Fibroblast of skin of abdomen (primary cell): Measurements from ENCODE around the gene MEX3B.
"Not testable (repeated sequence)": the region's sequence is repeated elsewhere in the genome, so short reads cannot be mapped to it uniquely, and the experiment has no call there.

Experiments
- DNase-seq: peaks from one replicate; pipeline ENCODE4 v3.0.0-alpha.2; 2013

The MEX3B gene

DNA sequence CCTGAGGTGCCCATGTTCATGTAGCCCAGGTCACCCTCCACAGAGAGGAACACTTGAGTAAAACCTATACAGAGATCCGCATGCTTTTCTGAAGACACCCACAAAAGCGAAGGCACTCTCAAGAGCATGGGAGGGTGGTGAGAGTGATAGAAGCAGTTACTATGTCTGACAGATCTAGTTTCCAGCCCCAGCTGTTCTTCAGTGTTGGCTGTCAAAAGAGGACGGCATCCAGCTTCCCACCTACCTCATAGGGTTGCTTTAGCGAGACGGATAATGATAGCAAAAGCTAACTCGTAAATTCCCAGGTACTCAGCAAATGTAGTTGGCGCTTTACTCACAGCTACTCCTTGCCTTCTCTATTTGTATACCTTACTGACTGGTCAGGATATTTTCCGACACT, 3.0 kb upstream of the MEX3B start:
- DNase-seq = no peak

DNA sequence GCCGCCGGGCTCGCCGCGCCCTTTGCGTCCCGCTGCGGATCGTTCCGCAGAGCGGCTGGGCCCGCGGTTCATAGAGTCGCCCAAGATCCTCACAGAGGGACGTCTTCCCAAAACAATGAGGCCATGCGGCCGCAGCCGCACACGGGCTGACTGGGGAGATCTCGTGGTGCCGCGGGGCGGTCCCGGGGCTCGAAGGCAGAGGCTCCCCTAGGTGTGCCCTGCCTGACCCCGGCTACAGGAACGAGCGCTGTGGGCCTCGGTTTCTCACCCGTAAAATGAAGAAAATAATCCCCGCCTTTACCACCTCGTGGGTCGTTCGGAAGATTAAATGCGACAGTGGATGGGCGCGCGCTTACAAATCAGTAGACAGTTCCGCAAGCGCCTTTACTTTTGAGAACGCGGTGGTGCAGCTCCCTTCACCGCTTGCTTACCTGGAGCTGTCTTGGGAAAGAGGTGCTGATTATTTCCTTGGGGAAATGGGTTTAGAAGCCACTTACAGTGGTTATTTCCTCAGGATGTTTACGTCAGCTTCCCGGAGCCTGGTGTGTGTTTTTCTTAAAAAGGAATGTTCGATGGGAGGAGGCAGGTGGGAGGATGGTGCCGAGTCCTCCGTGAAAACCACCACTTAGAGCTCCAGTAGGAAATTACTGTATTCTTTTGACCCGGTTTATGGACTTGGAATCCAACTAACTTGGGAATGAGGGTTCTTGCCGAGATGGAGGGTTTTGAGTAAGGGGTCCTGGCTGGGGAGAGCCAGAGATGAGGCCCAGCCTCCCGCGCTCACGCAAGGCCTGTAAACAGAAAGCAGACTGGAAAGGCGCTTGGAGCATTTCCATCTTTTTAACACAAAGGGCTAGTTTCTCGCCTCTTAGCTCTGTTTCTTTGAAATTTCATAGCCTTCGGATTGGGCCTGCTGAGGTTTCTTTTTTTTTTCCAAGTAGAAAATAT, 1.9 kb upstream of the MEX3B start:
- DNase-seq = peak; percentile 24

DNA sequence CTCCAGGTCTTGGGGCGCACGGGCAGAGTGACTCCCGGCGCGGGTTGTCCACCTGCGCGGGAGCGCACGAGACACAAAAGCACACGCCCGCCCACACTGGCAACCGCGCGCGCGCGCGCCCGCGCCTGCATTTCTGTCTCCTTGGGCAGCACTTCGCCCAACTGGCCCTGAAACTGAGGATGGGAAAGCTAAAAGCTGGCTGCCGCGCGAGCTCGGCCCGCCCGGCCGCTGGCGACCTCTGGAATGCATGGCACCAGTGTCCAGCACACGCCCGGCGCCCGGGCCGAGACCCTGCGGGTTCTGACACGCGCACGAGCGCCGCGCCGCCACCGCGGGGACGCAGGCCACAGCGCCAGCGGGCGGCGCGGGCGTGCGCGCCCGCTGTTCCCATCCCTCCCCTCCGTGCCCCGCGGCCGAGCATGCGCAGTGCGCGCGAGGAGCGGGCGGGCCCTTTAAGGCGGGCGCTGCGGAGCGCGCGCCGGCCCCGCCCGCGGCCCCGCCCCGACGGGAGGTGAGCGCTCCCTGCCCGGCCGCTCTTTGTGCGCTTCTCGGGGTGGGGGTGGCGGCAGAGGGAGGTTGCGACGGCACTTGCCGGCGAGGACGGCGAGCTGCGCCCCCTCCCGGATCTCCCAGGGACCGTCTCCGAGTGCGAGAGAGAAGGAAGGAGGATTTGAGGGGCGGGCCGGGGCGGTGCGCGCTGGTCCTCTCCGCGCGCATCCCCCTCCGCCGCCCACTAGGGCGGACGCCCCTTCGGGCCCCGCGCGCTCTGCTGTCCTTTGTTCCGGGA, 1.0 kb upstream of the MEX3B start:
- DNase-seq = peak; percentile 96

DNA sequence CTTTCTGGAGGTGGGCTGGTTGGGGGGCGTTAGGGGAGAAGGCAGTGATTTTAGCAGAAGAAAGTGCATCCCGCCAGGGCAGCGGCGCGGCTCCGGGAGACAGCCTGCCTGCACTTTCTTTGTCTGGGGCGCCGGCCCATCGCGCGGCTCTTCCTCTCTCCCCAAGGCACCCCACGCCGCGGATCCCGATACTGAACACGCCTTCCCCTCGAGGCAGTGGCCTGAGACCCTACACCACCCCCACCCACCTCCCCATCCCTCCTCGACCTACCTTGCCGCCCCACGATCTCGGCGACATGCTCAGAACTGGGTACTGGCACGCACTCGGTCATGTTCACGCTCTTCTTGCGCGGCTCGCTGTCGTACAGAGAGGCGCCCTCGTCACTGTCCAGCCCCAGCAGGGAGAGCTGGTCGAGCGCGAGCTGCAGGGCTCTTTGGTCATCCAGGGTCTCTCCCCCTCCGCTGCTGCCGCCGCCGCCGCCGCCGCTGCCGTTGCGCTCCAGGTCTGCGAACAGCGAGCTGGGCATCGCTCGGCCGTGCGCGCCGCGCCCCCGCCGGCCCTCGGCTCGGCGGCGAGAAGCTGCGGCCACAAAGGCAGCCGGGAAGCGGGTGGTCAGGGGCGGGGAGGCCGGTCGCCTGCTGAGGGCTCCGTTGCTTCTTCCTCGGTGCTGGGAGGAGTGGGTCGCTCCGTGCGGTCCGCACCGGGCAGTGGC, 483 bp downstream of the MEX3B start:
- DNase-seq = peak; percentile 47

DNA sequence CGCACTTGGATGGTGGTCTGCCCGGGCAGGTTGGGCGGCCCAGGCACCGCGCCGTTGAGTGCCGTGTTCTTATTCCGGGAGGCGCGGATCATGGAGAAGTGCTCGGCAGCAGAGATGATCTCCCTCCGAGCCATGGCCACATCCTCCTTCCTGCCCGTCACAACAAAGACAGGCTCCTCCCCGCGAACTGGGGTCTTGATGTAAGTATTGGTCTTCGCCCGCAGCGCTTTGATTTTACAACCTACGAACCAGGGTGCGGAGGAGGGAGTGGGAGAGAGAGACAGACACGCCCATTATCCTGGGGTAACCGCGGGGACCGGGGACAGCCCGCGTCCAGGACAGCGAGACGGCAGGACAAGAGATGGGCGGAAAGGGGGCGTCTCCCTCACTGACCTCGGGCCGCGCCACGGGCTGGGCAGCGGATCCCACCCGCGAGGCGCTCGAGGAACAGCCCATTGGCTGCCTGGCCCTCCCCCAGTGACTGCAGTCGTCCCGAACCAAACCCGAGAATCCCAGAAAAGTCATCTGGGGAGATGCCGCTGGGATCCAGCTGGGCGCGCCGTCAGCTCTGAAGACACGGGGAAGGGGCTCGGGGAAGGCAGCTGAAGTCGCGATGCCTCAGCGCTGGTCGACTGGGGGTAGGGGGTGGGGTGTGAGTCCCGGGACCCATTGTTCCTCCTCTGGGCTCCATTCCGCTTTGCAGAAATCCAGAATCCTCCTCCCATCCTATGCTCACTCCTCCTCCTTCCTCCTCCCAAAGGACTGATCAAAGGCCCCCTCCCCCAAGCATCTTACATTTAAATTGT, 1.2 kb downstream of the MEX3B start:
- DNase-seq = peak; percentile 85

DNA sequence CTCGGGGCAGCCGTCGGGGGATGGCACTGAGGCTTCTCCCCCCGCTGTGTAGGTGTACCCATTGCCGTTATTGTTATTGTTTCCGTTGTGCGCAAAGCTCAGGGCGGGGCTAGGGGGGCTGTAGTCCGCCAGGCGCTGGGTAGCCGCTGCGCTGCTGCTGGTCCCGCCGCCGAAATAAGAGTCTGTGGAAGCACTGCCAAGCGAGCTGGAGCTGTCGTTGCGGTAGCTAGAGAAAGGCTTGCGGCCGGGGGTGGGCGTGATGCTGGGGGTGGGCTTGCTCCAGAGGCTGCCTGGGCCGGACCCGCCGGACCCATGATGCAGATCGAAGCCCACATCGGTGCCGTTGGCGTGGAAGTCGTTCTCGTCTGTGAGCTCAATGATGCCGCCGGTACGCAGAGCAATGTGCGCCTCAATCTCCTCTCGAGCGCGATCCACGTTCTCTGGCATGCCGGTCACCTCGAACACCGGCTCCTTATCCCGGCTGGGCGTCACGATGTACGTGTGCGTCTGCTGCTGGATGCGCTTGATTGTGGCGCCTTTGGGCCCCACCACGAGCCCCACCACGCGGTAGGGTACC, 1.9 kb downstream of the MEX3B start:
- peak; percentile 14 for DNase-seq

DNA sequence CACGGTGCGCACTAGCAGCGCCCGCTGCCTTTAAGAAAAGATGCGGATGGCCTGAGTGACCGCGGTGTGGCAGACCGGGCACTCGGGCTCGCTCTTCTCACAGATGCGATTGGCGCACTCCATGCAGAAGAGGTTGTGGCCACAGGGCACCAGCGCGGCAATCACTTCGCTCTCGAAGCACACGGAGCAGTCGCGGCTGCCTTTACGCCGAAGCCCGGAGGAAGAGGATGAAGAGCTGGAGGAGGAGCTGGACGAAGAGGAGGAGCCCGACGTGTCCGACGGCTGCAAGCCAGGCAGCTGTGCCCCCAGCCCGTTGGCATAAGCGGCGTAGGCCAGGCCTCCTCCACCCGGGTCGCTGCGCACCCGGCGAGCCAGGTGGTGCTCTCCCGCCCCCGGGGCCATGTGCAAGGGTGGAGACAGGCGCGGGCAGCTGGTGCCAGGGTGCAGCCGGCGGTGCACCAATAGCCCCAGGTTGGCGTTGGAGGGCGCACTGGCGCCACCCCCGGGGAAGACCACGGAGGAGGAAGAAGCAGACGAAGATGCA, 2.6 kb downstream of the MEX3B start:
- DNase-seq = no peak

DNA sequence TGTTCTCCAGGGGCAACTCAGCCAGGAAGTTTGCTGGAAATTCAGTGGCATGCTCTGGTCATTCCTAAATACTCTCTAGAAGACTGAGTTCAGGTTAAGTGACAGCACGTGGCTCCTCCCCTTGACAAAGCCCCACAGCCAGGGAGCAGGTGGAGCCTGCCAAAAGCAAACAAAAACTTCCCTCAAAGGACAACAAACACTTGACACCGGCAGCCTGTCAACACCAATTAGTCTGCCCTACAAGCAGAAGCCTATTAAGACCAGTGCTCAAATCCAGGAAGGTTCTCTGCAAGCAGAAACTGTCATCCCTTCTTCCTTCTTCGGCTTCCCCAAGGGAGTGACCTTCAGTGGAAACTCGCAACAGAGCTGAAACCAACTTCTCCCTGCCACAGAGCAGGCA, 5.0 kb downstream of the MEX3B start:
- peak; percentile 6 for DNase-seq

DNA sequence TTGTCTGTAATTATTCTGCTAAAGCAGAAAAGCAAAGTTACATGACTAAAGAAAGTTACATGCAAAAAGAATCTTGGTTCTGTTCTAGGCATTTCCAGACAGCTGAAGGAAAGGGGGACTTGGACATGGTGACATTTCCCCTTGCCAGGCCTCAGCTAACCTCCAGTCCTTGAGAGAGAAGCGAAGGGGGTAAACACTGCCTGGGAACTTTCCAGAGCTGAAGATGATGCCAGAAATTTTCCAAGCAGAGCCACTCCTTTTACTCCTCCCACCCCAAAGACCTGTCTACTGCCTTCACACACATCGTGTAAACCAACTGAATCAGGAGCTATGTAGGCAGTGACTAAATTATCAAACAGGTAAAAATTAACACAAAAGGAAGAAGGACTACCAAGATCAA, 5.4 kb downstream of the MEX3B start:
- DNase-seq = peak; percentile 5

DNA sequence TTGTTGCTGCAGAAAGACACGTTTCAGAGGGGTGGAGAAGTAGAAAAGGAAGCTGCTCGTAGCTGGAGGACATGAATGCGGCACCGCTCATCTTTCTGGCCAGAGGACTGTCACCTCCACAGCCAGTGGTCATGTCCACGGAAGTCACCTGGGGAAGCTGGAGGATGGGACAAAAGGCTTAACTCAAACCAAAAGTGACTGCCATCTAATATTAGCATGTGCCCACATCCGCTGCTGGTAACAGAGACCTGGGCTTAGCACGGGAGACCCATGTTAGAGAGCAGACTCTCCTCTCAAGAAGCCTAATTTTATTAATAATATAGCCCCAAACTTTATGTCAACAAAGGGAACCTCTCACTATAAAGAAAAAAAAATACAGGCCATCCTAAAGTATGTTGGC, 5.9 kb downstream of the MEX3B start:
- no peak for DNase-seq

DNA sequence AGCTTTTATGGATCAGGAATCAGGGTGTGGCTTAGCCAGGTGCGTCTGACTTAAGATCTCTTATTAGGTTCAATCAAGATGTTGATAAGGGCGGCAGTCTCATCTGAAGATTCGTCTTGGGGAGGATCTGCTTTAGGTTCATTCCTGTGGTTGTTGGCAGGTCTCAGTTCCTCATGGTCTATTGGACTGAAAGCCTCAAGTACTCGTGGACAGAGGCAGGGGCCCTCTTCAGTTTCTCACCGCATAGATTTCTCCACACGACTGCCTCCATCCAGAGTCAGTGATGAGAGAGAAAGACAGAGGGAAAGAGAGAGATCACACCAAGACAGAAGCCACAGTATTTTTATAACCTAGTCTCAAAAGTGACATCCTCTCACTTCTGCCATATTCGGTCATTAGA, 9.4 kb downstream of the MEX3B start:
- no peak for DNase-seq

DNA sequence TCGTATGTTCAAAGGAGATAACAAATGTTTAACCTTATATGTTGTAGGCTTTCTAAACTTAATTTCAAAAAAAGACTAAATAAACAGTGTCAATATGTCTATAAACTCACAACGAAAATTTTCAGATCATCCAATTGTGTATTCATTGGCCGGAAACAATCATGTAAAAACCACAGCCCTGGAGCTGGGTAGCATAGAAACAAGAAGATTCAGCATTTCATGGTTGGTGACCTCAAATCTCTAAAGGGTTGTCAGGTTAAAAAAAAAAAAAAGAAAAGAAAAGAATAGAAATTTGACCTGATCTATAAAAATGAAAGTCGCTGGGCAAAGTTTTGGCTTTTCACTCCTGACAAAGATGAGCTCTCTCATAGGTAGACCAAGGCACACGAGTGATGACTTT, 13.9 kb downstream of the MEX3B start:
- DNase-seq = no peak

DNA sequence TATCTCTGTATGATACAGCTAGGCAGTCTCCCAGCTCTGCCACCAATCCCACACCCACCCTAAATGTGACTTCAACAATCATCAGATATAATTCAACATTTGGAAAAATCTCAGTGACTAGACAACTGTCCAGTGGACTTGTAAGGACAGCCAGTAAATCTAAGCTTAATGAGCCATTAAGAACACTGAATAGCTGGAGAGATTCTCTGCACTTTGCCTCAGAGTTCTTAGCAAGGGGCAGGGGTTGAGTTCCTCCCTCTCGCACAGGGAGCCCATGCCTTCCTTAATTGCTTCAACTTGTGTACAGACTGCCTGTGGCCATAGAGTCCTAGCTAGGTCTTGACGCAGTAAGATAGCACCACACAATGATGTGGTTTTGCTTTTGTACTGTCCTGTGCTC, 15.6 kb downstream of the MEX3B start:
- no peak for DNase-seq

DNA sequence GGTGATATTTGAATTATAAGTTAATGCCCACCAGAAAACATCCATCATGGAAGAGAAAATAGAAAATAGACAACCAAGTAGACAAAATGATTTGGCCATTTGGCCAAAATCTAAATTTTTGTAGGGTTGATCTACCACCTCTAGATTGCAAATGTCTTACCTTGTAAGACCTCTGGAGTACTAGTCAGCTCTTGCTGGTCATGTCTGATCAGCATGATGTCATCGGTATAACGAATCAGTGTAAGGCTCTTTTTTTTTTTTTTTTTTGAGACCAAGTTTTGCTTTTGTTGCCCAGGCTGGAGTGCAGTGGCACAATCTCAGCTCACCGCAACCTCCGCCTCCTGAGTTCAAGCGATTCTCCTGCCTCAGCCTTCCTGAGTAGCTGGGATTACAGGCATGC, 17.7 kb downstream of the MEX3B start:
- not testable (repeated sequence) for DNase-seq

DNA sequence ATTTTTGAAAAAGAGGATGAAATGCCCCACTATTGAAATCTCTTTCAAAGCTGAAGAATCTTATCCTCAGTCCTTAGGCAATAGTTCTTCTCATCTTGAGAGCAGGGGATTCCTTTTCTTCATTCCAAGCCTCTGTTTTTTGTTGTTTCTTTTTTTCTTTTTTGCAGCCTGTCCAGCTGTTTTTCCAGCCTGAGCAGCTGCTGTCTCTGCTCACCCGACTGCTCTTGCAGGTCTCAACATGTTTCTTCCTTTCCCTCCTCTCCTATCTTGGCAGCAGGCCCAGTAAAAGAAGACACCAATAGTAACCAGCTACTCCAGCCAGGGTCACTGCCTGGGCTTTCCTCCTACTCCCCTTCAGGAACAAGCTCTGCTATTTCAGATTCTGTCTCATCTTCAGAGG, 23.8 kb downstream of the MEX3B start:
- DNase-seq = peak; percentile 53

DNA sequence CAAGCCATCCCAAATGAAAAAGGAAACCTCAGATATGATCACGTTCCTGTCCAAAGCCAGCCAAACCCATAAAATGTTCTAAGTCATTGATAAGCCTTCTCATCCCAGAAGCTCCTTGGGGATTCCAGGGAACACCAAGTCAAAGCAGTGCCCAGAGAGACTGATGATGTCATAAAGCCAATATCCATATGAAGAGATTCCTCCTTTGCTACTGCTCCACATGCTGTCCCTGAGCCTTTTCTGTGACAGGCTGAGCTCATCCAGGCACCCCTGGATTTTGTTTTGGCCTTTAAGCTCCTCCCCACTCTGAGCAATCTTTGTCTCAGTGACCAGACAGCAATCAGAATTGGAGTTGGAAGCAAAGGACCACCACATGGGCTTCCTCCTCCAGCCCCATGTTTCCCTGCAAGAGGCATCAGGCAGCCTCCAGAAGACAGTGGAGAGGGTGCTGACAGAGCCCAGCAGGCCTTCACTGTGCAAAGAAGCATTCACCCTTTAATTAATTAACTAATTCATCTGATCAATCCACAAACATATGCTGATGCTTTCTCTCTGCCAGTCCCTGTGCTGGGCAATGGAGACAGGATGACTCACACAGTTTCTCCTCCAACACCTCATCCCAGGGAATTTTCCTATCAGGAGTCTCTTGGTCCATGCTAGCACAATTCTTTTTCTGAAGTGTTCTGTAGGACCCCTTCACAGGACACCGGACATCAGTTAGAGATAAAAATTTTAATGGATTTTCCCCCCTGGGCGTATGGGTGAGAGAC, 25.0 kb downstream of the MEX3B start:
- DNase-seq = peak; percentile 6

DNA sequence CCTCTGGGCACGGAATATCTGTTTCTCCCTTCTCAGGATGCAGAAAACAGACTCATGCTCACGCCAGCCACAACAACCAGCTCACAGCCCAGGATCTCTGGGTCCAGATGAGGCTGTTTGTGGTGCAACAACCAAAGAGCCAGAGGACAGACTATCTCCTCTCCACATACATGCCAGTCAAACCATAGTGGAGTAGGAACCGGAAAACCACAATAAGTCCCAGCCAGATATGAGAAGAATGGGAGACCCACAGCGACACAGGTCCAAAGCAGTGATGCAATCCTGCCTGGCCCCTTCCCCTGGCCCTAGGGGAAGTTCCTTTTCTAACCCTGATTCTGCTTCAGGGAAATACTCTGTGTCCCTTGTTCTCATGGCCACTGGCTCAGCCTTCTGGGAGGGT, 27.6 kb downstream of the MEX3B start:
- no peak for DNase-seq

DNA sequence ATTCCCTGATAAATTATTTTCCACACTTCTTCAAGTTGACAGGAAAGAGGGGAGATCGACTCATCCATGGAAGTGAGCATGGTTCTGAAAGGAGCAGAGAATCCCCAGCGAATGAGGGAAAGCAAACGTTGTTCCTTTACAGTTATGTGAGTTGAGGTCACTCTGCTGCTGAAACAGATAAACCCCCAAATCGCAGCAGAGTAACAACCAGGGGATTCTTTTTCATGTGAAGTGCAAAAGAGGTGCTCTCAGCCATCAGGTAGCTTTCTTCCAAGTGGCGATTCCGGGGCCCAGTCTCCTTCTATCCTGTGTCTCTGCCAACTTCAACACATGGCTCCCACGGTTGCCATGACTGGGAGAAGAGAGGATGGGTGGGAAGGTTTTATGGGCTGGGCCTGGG, 28.2 kb downstream of the MEX3B start:
- no peak for DNase-seq

DNA sequence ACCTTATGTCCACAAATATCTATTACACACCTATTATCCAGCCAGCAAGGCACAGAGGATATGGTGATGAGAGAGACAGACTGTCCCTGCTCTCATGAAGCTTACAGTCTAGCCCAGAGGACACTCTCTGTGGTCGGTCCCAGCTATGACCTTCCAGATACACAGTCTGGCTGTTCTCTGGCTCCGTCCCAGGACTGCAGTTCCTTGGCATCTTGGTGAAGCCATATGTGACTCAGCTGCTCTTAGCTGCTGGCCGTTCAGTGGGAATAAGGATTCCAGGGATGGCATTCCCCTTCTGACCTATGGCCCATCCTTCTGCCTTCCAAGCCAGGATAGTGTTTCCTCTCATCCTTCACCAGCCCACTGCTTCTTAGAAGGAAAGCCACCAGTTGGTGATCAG, 30.8 kb downstream of the MEX3B start:
- DNase-seq = peak; percentile 6

DNA sequence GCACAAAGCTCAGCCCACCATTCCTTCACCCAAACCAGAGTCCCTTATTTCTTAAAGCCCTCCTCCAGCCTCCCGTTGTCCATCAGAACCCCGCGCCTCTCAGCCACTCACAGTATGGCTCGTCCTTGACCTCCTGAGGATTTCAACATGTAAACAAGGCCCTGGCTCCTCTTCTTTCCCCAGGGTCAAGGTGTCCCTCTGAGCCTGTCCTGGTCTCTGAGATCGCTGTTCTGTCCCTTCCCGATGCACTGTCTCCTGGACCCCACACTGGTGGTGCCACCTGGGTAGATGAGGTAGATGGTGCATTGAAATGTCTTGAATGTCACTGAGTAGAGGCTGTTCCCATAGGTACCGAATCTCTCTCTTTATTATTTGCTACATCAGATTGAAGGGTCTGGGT, 32.9 kb downstream of the MEX3B start:
- no peak for DNase-seq

DNA sequence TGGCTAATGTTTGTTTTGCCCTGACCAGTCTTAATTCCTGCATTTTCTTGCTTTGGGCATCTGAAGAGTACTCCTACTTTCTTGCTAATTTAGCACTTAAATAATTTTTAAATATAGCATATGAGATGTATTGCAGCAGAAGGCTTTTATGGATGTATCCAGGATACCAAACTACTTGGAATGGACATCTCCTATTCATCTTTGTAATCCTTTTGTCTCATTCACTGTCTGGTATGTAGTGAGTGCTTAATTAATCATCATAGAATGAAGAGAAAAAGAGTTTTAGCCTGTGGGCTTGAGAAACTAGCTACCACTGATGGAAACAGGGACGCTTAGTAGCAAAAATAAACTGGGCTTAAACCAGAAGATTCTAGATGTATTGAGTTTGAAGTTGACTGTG, 40.6 kb downstream of the MEX3B start:
- no peak for DNase-seq
